ENCODE measurements around the gene NUDT16. TPM values are rescaled to one million over a fixed set of nuclear protein-coding genes. Genes with fewer than 3 reads are reported as not detected.
A peak's percentile ranks its signal among the peaks of the same experiment; 100 is the strongest.
"Not testable (repeated sequence)": the region's sequence is repeated elsewhere in the genome, so short reads cannot be mapped to it uniquely, and the experiment has no call there.

NUDT16 gene
- total RNA-seq, 1 donor from 2014 or later = 12.8 TPM

- no peak overlapping the region for H3K4me3 ChIP-seq (ENCODE audit: low read depth, low read length)
- TF ChIP-seq CTCF (conservative IDR thresholded peaks at IDR 0.05; ENCODE audit: low read depth, low read length) = no peak
- DNase-seq (ENCODE audit: low read depth) = no peak
Measured at GRCh38 chr3:131350506-131350905, 31.1 kb upstream of the NUDT16 start.

GRCh38 chr3:131353016-131353877 lies 28.3 kb upstream of the NUDT16 start:
- TF ChIP-seq CTCF (conservative IDR thresholded peaks at IDR 0.05; ENCODE audit: low read depth, low read length) = no peak
- H3K4me3 ChIP-seq (ENCODE audit: low read depth, low read length) = no peak overlapping the region
- DNase-seq (ENCODE audit: low read depth) = no peak

- H3K4me3 ChIP-seq (ENCODE audit: low read depth, low read length) = no peak overlapping the region
- DNase-seq (ENCODE audit: low read depth) = no peak
- no peak for TF ChIP-seq CTCF (conservative IDR thresholded peaks at IDR 0.05; ENCODE audit: low read depth, low read length)
Measured at GRCh38 chr3:131353986-131354385, 27.6 kb upstream of the NUDT16 start.

- TF ChIP-seq CTCF (conservative IDR thresholded peaks at IDR 0.05; ENCODE audit: low read depth, low read length) = no peak
- no peak overlapping the region for H3K4me3 ChIP-seq (ENCODE audit: low read depth, low read length)
- no peak for DNase-seq (ENCODE audit: low read depth)
Measured at GRCh38 chr3:131356006-131356595, 25.5 kb upstream of the NUDT16 start.

- no peak for TF ChIP-seq CTCF (conservative IDR thresholded peaks at IDR 0.05; ENCODE audit: low read depth, low read length)
- no peak for DNase-seq (ENCODE audit: low read depth)
- no peak overlapping the region for H3K4me3 ChIP-seq (ENCODE audit: low read depth, low read length)
Measured at GRCh38 chr3:131357275-131357674, 24.3 kb upstream of the NUDT16 start.

GRCh38 chr3:131360191-131360755 lies 21.3 kb upstream of the NUDT16 start:
- DNase-seq (ENCODE audit: low read depth) = no peak
- TF ChIP-seq CTCF (conservative IDR thresholded peaks at IDR 0.05; ENCODE audit: low read depth, low read length) = no peak
- H3K4me3 ChIP-seq (ENCODE audit: low read depth, low read length) = no peak overlapping the region

- peak overlapping the region; percentile 77 for H3K4me3 ChIP-seq (ENCODE audit: low read depth, low read length)
- DNase-seq (ENCODE audit: low read depth) = not testable (repeated sequence)
Measured at GRCh38 chr3:131361066-131361463, 20.5 kb upstream of the NUDT16 start.
